Type B pancreatic cell (in vitro differentiated cells): ENCODE measurements around the gene CLEC19A. TPM values are rescaled to one million over a fixed set of nuclear protein-coding genes. Genes with fewer than 3 reads are reported as not detected.
"Not testable (repeated sequence)": the region's sequence is repeated elsewhere in the genome, so short reads cannot be mapped to it uniquely, and the experiment has no call there.

Experiments used
- DNase-seq: peaks from one replicate; pipeline ENCODE4 v3.0.0; 2021; ENCODE audit warnings: mixed read lengths; ENCODE audit not compliant: unreplicated experiment; ENCODE audit errors: extremely low spot score
- H3K27ac Mint-ChIP-seq: 2 replicates; pipeline ENCODE4 v1.8.0; 2021; ENCODE audit warnings: mild to moderate bottlenecking, mixed read lengths
- H3K27me3 Mint-ChIP-seq: 2 replicates; pipeline ENCODE4 v1.8.0; 2021; ENCODE audit warnings: mixed read lengths
- H3K36me3 Mint-ChIP-seq: 2 replicates; pipeline ENCODE4 v1.8.0; 2021; ENCODE audit warnings: mixed read lengths
- H3K4me1 Mint-ChIP-seq: one replicate; pipeline ENCODE4 v1.8.0; 2021; ENCODE audit warnings: mixed read lengths; ENCODE audit not compliant: unreplicated experiment
- H3K4me3 Mint-ChIP-seq: 2 replicates; pipeline ENCODE4 v1.8.0; 2021; ENCODE audit warnings: mild to moderate bottlenecking, mixed read lengths
- H3K9me3 Mint-ChIP-seq: 2 replicates; pipeline ENCODE4 v1.8.0; 2021; ENCODE audit warnings: mixed read lengths
- CTCF ChIP-seq: fragments of 200-600 bp; sonication (generic); conservative IDR thresholded peaks from 2 replicates; pipeline ENCODE4 v1.5.0; 2021; ENCODE audit warnings: antibody characterized with exemption, mild to moderate bottlenecking
- total RNA-seq: library from RNA; stranded (reverse); gene quantifications from 2 replicates; pipeline ENCODE4 v1.2.1, GENCODE V29; 2021; ENCODE audit warnings: low replicate concordance

The CLEC19A gene
- total RNA-seq, 1 donor from 2014 or later: not detected

GRCh38 chr16:19309178-19309577 lies 23.6 kb downstream of the CLEC19A start:
- DNase-seq: no peak
- H3K36me3 Mint-ChIP-seq: no peaks in the 10 kb centered on the region
- H3K27ac Mint-ChIP-seq: no peak overlapping the region
- H3K4me1 Mint-ChIP-seq: no peaks in the 10 kb centered on the region
- no peak overlapping the region for H3K4me3 Mint-ChIP-seq
- peaks cover 10% of the 10 kb centered on the region for H3K27me3 Mint-ChIP-seq
- no peaks in the 10 kb centered on the region for H3K9me3 Mint-ChIP-seq
- no peak for TF ChIP-seq CTCF

- no peak for TF ChIP-seq CTCF
- Mint-ChIP-seq H3K4me1 (no peaks in the 10 kb centered on the region), H3K4me3 (no peak overlapping the region), H3K27me3 (peaks cover 3% of the 10 kb centered on the region), H3K27ac (no peak overlapping the region), H3K9me3 (no peaks in the 10 kb centered on the region), H3K36me3 (no peaks in the 10 kb centered on the region)
- no peak for DNase-seq
Measured at GRCh38 chr16:19314718-19315425, 29.3 kb downstream of the CLEC19A start.

GRCh38 chr16:19315889-19316433 lies 30.4 kb downstream of the CLEC19A start:
- Mint-ChIP-seq H3K9me3 (no peaks in the 10 kb centered on the region), H3K4me3 (no peak overlapping the region), H3K36me3 (no peaks in the 10 kb centered on the region), H3K27ac (no peak overlapping the region), H3K4me1 (no peaks in the 10 kb centered on the region), H3K27me3 (peaks cover 3% of the 10 kb centered on the region)
- DNase-seq: no peak
- no peak for TF ChIP-seq CTCF

- Mint-ChIP-seq H3K9me3 (no peaks in the 10 kb centered on the region), H3K4me1 (no peaks in the 10 kb centered on the region), H3K4me3 (no peak overlapping the region), H3K36me3 (no peaks in the 10 kb centered on the region), H3K27ac (no peak overlapping the region), H3K27me3 (peaks cover 3% of the 10 kb centered on the region)
- no peak for DNase-seq
- no peak for TF ChIP-seq CTCF
Measured at GRCh38 chr16:19316846-19317245, 31.3 kb downstream of the CLEC19A start.

- H3K36me3 Mint-ChIP-seq, DNase-seq, H3K27me3 Mint-ChIP-seq, H3K4me1 Mint-ChIP-seq, H3K9me3 Mint-ChIP-seq, H3K4me3 Mint-ChIP-seq, H3K27ac Mint-ChIP-seq: not testable (repeated sequence)
Measured at GRCh38 chr16:19321186-19321585, 35.7 kb downstream of the CLEC19A start.

GRCh38 chr16:19323596-19323995 lies 38.1 kb downstream of the CLEC19A start:
- Mint-ChIP-seq H3K9me3 (no peaks in the 10 kb centered on the region), H3K4me1 (no peaks in the 10 kb centered on the region), H3K4me3 (no peak overlapping the region), H3K36me3 (no peaks in the 10 kb centered on the region), H3K27me3 (peaks cover 3% of the 10 kb centered on the region), H3K27ac (no peak overlapping the region)
- DNase-seq: no peak
- no peak for TF ChIP-seq CTCF
